Nucleus accumbens (tissue), 56 donors: ENCODE data around the gene SLC17A2.
"Not testable (repeated sequence)": the region's sequence is repeated elsewhere in the genome, so short reads cannot be mapped to it uniquely, and the experiment has no call there.

Source experiments
- DNase-seq, 56 donors: peaks; one replicate each; lab custom pipeline; 2025; lab: John Stamatoyannopoulos, UW

SLC17A2 gene

DNA sequence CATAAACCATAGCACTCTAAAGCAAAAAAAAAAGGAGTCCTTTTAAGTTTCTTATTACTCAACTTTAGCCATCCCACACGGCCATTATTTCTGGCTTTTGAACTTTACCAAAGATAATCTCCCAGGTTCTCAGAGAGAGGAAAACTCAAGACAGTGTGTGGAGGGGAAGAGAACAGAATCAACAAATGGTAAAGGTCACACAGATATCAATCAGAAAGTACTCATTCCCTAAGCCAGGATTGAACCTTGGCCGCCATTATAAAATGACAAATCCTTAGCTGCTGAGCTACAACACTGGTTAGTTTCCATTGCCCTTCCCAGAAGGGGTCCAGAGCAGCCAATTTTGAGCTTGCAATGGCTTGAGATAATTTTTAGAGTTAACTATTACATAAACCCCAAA is 22.0 kb upstream of the SLC17A2 start:
- no peak for DNase-seq

DNA sequence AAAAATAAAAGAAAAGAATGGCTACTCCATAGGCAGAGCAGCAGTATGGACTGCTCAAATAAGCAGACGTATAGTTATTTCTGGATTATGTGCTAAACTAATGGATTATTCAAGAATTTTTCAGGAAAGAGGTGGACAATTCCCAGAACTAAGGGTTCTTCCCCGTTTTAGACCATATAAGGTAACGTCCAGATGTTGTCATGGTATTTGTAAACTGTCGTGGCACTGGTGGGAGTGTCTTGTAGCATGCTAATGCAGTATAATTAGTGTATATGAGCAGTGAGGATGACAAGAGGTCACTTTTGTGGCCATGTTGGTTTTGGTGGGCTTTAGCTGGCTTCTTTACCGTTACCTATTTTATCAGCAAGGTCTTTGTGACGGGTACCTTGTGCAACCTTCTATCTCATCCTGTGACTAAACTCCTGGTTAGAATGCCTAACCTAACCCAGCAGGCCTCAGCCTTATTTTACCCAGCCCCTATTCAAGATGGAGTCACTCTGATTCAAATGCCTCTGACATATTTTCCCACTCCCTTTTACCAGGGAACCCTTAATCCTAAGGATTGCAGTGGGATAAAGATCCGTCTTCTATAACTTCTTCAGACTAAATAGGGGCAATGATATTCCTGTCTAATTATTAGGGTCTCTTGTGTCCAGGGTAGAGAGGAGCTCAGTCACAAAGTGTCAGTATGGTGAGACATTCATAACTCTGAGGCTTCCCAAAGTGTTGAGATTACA is 21.0 kb upstream of the SLC17A2 start:
- DNase-seq: no peak

DNA sequence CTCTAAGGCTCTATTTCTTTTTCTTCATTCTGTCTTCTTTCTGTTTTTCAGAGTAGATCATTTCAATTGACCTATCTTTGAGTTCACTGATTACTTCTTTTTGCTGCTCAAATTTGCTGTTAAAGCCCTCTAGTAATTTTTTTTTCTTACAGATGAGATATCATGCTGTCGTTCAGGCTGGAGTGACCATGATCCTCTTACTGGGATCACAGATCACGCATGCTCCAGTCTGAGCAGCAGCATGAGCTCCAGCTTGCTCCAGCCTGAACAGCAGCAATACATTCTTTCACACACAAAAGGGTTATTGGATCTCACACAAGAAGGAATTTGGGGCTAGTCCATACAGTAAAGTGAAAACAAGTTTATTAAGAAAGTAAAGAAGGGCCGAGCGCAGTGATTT is 19.8 kb upstream of the SLC17A2 start:
- DNase-seq: no peak

DNA sequence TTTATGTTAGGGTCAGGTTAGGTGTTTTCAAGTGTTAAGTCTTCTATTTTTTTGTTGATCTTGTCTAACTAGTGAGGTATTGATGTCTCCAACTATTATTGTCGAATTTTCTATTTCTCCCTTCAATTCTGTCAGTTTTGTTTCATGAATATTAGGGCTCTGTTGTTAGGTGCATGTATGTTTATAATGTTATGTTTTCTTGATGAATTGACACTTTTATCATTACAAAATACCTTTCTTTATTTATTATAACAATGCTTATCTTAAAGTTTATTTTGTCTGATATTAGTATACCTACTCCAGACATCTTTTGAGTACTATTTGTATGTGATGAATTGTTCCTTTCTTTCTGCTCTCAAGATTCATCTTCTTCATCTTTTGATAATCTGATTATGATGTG is 19.2 kb upstream of the SLC17A2 start:
- no peak for DNase-seq

DNA sequence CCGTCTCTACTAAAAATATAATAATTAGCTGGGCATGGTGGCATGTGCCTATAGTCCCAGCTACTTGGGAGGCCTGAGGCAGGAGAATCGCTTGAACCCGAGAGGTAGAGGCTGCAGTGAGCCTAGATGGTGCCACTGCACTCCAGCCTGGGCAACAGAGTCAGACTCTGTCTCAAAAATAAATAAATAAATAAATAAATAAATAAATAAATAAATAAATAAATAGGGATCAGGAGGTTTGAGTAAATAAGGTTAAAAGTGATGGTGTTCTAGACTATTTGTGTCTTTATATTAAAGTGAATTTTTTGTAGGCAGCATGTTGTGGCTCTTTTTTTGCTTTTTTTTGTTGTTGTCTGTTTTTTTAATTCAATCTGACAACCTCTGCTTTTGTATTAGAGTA is 17.0 kb upstream of the SLC17A2 start:
- not testable (repeated sequence) for DNase-seq

DNA sequence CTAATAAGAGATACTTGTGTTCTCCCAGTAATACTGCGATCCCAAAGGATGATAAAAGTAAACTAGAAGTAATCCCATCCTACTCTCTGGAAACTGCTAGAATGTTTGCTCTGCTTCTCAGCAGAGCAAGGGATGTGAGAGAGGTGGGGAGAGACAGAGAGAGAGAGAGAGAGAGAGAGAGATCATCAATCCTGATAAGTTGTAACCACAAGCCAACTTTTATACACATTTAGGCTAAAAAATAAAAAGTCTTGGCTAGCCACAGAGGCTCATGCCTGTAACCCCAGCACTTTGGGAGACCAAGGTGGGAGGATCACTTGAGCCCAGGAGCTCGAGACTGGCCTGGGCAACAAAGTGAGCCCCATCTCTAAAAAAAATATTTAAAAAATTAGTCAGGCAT is 16.1 kb upstream of the SLC17A2 start:
- no peak for DNase-seq

DNA sequence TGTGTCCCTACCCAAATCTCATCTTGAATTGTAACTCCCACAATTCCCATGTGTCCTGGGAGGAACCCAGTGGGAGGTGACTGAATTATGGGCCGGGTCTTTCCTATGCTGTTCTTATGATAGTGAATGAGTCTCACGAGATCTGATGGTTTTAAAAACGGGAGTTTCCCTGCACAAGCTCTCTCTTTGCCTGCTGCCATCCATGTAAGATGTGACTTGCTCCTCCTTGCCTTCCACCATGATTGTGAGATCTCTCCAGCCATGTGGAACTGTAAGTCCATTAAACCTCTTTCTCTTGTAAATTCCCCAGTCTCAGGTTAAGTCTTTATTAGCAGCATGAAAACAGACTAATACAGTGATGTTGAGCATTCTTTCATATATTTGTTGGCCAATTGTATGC is 15.2 kb upstream of the SLC17A2 start:
- not testable (repeated sequence) for DNase-seq

DNA sequence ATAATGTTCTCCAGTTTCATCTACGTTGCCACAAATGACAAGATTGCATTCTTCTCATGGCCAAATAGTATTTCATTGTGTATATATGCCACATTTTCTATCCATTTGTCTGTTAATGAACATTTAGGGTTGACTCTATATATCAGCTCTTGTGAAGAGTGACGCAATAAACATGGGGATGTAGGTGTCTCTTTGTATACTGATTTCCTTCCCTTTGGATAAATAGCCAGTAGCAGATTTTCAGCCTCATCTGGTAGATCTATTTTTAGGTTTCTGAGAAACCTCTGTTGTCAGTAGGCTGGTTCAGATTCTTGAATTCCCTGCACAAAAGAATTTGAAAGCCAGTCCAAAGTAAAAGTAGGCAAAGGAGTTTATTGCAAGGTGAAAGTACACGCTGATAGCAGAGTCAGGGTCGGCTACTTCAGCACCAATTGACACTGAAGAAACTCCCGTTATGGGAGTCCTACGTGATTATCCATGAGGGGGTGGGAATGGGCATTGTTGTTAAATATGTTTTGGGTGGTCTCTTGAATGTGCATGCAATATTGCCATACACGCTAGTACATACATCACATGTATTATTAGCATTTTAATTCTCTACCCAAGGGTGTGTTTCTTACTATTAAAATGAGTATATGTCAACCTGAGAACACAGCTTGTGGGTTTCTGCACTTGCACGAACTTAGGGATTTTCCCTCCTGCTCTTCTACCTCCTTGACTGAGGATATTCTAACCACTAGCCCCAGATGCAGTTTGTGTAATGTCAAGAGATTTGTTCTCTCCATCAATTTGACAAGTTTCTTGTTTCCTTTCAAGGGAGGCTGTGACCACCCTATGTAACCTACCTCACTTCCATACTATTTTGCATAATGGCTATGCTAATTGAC is 14.4 kb upstream of the SLC17A2 start:
- DNase-seq: no peak

DNA sequence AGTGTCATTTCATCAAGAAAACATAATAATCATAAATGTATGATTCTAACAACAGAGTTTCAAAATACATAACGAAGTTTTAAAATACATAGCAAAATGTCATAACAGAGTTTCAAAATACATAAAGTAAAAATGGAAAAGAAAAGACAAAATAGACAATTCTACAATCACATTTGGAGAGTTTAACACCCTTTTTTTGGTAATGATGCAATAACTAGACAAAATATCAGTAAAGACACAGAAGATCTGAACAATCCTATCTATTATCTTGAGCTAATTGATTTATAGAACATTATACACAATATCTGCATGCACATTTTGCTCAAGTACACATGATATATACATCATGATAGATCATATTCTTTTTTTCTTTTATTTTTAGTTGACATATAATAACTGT is 13.4 kb upstream of the SLC17A2 start:
- DNase-seq: no peak

DNA sequence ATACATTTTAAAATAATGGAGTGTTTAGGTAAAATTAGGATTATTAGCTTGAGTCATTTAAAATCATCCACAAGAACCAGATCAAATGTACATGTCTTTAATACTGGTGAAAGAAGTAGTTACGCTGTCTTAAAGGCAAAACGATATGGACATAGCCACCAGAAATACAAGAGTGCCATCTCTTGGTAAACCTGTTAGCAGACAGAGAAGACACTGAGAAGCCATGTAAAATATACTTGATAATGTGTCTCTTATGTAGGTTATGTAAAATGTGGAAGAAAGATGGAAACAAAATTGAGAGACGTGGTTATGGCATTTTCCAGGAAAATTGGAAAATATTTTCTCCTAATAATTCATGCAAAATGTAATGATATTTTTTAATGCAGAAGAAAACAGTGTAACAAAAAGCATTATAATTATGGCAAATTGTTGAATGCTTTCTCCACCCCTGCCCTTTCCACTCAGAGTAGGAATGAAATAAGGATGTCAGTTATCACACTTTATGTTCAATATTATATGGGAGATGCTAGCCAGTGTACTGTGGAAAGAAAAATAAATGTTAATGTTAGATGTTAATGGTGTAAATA is 12.2 kb upstream of the SLC17A2 start:
- no peak for DNase-seq

DNA sequence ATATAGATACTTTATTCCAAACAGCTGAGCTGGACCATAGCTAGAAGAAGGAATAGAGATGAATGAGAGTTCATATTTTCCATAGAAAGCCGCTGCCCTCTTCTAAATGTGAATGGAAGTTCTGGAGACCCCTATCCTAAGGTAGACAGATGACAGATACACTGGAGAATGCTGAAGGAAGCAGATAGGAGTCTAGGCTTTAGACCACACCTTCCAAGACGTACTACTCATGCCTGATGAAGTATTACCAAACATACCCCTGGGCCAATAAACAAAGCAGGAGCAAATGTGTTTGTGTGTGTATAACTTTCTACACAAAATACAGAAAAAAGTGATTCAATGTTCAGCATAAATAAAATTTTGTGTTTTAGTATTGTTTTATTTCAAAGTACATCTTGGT is 9.1 kb upstream of the SLC17A2 start:
- no peak for DNase-seq

DNA sequence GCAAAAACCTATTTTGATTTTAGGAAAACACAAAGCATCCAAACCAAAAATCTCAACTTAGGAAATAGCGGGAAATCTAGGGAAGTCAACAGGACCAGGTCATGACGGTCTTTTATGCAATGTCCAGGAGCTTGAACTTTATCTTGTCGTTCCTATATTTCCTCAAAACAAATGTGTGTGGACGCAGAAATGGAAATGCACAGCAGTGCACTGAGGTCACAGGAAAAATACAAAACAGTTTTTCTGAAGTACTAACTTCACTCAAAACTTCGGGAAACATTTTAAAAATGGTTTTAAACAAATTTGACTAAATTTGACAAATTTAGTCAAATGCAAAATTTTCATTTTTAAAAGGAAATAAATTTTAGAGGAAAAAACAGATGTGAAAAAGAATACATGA is 5.5 kb upstream of the SLC17A2 start:
- DNase-seq: no peak

DNA sequence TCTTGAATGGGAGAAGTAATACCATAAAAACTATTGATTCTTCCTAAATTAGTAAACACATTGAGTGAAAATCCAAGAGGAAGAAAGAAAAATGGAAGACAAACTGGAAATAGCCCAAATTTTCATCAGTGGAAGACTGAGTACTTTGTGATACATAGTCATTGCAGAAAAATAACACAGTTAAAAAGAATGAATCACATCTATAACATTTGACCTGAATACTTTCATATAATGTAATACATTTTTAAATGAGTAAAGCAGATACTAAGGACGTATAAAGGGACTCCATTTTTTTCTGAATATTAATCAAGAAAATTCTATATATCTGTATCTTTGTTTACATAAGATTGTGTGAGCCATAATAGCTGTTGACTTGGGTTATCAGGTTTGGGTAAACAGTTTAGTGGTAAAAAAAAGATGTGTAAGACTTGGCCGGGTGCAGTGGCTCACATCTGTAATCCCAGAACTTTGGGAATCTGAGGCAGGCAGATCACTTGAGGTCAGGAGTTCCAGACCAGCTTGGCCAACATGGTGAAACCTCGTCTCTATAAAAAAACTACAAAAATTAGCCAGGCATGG is 4.3 kb upstream of the SLC17A2 start:
- DNase-seq: no peak

DNA sequence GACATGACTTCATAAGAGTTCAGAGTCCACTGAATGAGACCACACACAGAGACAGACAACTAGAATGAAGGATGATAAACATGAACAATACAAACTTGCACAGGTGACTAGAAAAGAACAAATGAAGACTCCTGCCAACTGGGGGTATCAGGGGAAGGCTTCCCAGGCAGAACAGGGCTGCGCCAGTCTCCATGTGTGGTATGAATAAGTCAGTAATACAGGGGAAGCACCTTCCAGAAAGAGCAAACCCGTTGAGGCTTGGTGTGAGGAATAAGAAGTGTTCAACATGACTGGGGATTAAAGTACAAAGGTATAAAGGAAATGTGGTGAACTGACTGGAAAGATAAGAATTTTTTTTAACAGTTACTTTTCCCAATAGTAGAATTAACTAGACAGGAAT is 3.7 kb upstream of the SLC17A2 start:
- no peak for DNase-seq

DNA sequence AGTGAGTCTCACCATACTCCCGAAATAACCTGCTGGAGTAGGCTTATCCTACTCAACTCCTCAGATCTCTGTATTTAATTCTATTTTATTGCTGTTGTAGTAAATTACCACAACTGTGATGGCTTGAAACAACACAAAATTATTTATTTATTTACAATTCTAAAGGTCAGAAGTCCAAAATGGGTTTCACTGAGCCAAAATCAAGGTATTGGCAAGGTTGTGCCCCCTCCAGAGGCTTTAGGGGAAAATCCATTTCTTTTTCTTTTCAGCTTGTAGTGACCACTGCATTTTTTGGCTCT is 869 bp upstream of the SLC17A2 start:
- DNase-seq: no peak

DNA sequence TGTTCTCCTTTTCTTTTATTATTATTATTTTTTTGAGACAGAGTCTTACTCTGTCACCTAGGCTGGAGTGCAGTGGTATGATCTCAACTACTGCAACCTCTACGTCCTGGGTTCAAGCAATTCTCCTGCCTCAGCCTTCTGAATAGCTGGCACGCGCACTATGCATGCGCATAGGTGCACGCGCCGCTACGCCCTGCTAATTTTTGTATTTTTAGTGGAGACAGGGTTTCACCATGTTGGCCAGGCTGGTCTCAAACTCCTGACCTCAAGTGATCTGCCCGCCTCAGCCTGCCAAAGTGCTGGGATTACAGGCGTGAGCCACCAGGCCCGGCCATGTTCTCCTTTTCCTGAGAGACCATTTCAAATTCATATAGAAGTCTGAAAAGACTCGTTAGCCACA is 706 bp downstream of the SLC17A2 start:
- DNase-seq: not testable (repeated sequence)

DNA sequence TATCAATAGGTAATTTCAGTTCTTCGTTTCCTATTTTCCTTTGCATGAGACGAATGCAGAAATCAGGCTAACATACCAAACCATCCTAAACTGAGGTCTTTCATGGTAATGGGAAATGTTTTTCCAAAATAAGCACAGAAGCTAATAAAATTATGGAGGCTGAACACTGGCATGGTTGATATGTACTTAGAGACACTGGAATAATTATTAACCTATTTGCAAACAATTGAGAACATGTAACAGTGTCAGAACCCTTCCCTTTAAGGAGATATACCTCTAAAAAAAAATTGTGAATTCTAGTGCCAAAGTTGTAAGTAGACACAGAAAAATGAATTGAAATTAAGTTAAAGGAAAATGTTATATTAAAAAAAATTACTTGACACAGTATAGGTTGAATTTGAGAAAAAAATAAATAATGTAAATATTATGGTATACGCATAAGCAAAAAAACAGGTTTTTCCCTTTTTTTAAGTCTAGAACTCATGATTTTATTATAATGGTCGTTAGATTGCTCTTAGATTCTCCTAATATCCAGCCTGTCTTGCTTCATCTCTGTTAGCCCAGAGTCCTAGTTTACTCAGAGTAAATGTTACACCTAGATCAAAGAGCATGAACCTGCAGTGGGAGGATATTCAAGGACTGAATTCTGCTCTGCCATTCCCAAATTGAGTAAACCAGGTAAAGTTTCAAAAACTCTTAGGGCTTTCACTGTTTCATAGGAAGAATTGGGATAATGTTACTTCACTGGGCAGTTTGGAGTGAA is 1.7 kb downstream of the SLC17A2 start:
- no peak for DNase-seq

DNA sequence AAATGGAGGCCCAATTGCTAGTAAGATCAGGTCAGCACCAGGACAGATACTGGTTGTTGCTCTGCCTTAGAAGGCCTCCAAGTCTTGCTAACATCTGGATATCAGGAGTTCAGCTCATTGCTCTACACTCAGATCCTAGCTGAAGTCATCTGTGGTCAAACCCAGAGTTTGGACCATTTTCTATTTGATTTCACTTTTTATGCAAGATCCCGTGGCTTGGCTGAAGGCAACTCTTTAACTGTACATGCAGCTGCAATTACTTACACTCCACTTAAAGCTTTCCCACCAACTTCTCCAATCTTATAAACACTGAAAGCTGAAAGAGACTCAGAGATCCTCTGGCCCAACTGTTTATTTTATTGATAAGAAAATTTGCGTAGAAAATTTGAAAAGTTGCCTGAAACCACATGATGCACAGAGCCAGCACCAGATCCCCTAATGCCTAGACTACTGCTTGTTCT is 2.7 kb downstream of the SLC17A2 start:
- no peak for DNase-seq

DNA sequence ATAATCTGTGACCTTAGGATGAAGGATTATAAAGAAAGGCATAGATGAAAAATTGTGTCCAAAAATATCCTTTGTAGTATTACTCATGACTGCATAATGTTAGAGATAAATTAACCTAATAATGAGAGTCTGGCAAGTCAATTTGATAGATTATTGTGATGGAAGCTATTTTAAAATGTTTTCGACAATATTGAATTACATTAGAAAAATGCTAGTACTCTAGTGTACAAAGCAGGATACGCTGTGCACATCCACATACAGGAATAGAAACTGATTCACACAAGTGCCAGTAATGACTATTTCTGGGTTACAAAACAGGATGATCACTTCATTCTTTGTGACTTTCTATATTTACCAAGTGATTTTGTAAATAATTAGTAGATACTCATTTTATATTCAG is 3.3 kb downstream of the SLC17A2 start:
- no peak for DNase-seq

DNA sequence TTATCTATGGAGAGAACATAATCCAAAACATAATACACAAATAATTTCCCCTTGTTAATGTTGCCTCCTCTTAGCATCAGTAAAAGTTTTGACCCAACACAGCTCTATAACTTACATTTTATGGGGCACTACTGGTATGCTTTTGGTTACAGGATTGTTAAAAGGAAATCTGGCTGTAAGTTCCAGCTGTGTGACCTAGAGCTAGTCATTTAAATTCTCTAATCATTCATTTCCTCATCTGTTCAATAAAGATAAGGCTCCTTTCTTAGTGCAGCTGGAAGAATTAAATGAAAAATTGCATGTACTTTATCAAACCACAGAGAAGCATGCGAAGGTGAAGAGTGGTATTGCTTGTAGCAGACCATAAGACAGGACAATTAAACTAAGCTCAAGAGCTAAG is 4.6 kb downstream of the SLC17A2 start:
- DNase-seq: no peak

DNA sequence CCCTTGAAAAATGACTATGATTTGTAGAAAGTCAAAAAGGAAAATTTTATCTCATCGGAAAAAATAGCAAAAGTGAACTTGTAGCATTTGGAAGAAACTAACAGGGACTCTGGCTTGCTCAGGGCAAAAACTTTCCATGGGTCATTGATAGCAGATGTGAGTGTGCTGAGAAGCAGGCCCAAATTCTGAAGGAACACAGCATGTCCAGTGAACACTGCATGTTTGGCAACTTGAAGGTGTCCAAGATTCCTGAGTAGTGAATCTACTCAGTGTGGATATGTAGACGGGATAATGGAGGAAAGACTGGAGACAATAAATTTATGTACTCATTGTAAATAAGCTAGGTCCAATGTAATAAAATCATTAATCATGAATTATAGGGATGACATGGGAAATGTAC is 8.2 kb downstream of the SLC17A2 start:
- DNase-seq: no peak
